ENCODE data around the gene CASP2. TPM values are rescaled to one million over a fixed set of nuclear protein-coding genes. Genes with fewer than 3 reads are reported as not detected.

Gene CASP2
- total and polyA plus RNA-seq, 2 experiments from 2014 or later, result 9.2 to 13.1 TPM

- no peaks in the 10 kb centered on the region for H3K27me3 ChIP-seq (replicated peaks; ENCODE audit: insufficient read depth)
- no peak overlapping the region for H2AFZ ChIP-seq
- H3K27ac ChIP-seq, result no peak overlapping the region
- no peak overlapping the region for H3K9ac ChIP-seq
- no peaks in the 10 kb centered on the region for H3K79me2 ChIP-seq (ENCODE audit: insufficient read depth)
- no peaks in the 10 kb centered on the region for H3K4me1 ChIP-seq (ENCODE audit: insufficient read depth)
- H3K4me3 ChIP-seq, result no peak overlapping the region
- no peaks in the 10 kb centered on the region for H3F3A ChIP-seq (ENCODE audit: insufficient read depth)
- 75 to 81% methylated on average over 23 of the region's 23 CpGs for whole genome bisulfite sequencing, 2 experiments (ENCODE audit: low coverage in 1 of 2, low lambda C conversion rate in 2 of 2, missing lambda C conversion rate in 2 of 2)
- no peak for DNase-seq
- no peaks in the 10 kb centered on the region for H3K9me2 ChIP-seq (ENCODE audit: insufficient read depth)
- H3K36me3 ChIP-seq (ENCODE audit: low read depth), result no peaks in the 10 kb centered on the region
- H3K9me3 ChIP-seq (ENCODE audit: low read depth), result no peaks in the 10 kb centered on the region
- in situ Hi-C loops (cut with MboI), result no loop called here
- H4K20me1 ChIP-seq (ENCODE audit: insufficient read depth), result no peaks in the 10 kb centered on the region
- TF ChIP-seq EZH2 (IDR thresholded peaks at IDR 0.05; ENCODE audit: insufficient read depth, poor library complexity, severe bottlenecking), result no peak
- no peak for TF ChIP-seq EZH2phosphoT487 (IDR thresholded peaks at IDR 0.05; ENCODE audit: insufficient read depth, low read depth)
- H3K4me2 ChIP-seq (ENCODE audit: unreplicated experiment), result no peak overlapping the region
Measured at GRCh38 chr7:143322760-143323633, 34.8 kb downstream of the CASP2 start.

- no peak overlapping the region for H2AFZ ChIP-seq
- no peaks in the 10 kb centered on the region for H3K36me3 ChIP-seq (ENCODE audit: low read depth)
- no peaks in the 10 kb centered on the region for H3K79me2 ChIP-seq (ENCODE audit: insufficient read depth)
- H3K4me2 ChIP-seq (ENCODE audit: unreplicated experiment), result no peak overlapping the region
- no peak for DNase-seq
- no peaks in the 10 kb centered on the region for H4K20me1 ChIP-seq (ENCODE audit: insufficient read depth)
- no peak overlapping the region for H3K4me3 ChIP-seq
- in situ Hi-C loops (cut with MboI), result no loop called here
- 66 to 78% methylated on average over 9 to 12 of the region's 12 CpGs for WGBS, 2 experiments (ENCODE audit: low coverage in 1 of 2, low lambda C conversion rate in 2 of 2, missing lambda C conversion rate in 2 of 2)
- no peak for TF ChIP-seq EZH2 (IDR thresholded peaks at IDR 0.05; ENCODE audit: insufficient read depth, poor library complexity, severe bottlenecking)
- TF ChIP-seq EZH2phosphoT487 (IDR thresholded peaks at IDR 0.05; ENCODE audit: insufficient read depth, low read depth), result no peak
- H3K9me2 ChIP-seq (ENCODE audit: insufficient read depth), result no peaks in the 10 kb centered on the region
- no peaks in the 10 kb centered on the region for H3F3A ChIP-seq (ENCODE audit: insufficient read depth)
- H3K9ac ChIP-seq, result no peak overlapping the region
- H3K27me3 ChIP-seq (replicated peaks; ENCODE audit: insufficient read depth), result no peaks in the 10 kb centered on the region
- no peaks in the 10 kb centered on the region for H3K9me3 ChIP-seq (ENCODE audit: low read depth)
- no peak overlapping the region for H3K27ac ChIP-seq
- no peaks in the 10 kb centered on the region for H3K4me1 ChIP-seq (ENCODE audit: insufficient read depth)
Measured at GRCh38 chr7:143323653-143324052, 35.5 kb downstream of the CASP2 start.

GRCh38 chr7:143325240-143325639 is 37.1 kb downstream of the CASP2 start:
- in situ Hi-C loops (cut with MboI), result no loop called here
- TF ChIP-seq EZH2phosphoT487 (IDR thresholded peaks at IDR 0.05; ENCODE audit: insufficient read depth, low read depth) (no peak), EZH2 (IDR thresholded peaks at IDR 0.05; ENCODE audit: insufficient read depth, poor library complexity, severe bottlenecking) (no peak)
- Histone ChIP-seq H3F3A (ENCODE audit: insufficient read depth) (no peaks in the 10 kb centered on the region), H4K20me1 (ENCODE audit: insufficient read depth) (no peaks in the 10 kb centered on the region), H3K9ac (no peak overlapping the region), H3K79me2 (ENCODE audit: insufficient read depth) (no peaks in the 10 kb centered on the region), H3K27me3 (replicated peaks; ENCODE audit: insufficient read depth) (no peaks in the 10 kb centered on the region), H3K4me3 (no peak overlapping the region), H3K9me2 (ENCODE audit: insufficient read depth) (no peaks in the 10 kb centered on the region), H3K36me3 (ENCODE audit: low read depth) (no peaks in the 10 kb centered on the region), H3K9me3 (ENCODE audit: low read depth) (no peaks in the 10 kb centered on the region), H3K4me2 (ENCODE audit: unreplicated experiment) (no peak overlapping the region), H2AFZ (no peak overlapping the region), H3K27ac (no peak overlapping the region), H3K4me1 (ENCODE audit: insufficient read depth) (no peaks in the 10 kb centered on the region)
- DNase-seq, result no peak
- WGBS, 2 experiments (ENCODE audit: low coverage in 1 of 2, low lambda C conversion rate in 2 of 2, missing lambda C conversion rate in 2 of 2), result 55 to 58% methylated on average over 2 of the region's 2 CpGs

- H3K36me3 ChIP-seq (ENCODE audit: low read depth), result no peaks in the 10 kb centered on the region
- no peaks in the 10 kb centered on the region for H3K9me3 ChIP-seq (ENCODE audit: low read depth)
- 91 to 98% methylated on average over 5 of the region's 5 CpGs for WGBS, 2 experiments (ENCODE audit: low coverage in 1 of 2, low lambda C conversion rate in 2 of 2, missing lambda C conversion rate in 2 of 2)
- H3K9me2 ChIP-seq (ENCODE audit: insufficient read depth), result no peaks in the 10 kb centered on the region
- in situ Hi-C loops (cut with MboI), result no loop called here
- H3K4me2 ChIP-seq (ENCODE audit: unreplicated experiment), result no peak overlapping the region
- no peaks in the 10 kb centered on the region for H4K20me1 ChIP-seq (ENCODE audit: insufficient read depth)
- no peaks in the 10 kb centered on the region for H3K79me2 ChIP-seq (ENCODE audit: insufficient read depth)
- TF ChIP-seq EZH2phosphoT487 (IDR thresholded peaks at IDR 0.05; ENCODE audit: insufficient read depth, low read depth) (no peak), EZH2 (IDR thresholded peaks at IDR 0.05; ENCODE audit: insufficient read depth, poor library complexity, severe bottlenecking) (no peak)
- H3K9ac ChIP-seq, result no peak overlapping the region
- DNase-seq, result no peak
- H3K27ac ChIP-seq, result no peak overlapping the region
- H3K4me1 ChIP-seq (ENCODE audit: insufficient read depth), result peaks cover 8% of the 10 kb centered on the region
- H3K27me3 ChIP-seq (replicated peaks; ENCODE audit: insufficient read depth), result no peaks in the 10 kb centered on the region
- no peak overlapping the region for H3K4me3 ChIP-seq
- H2AFZ ChIP-seq, result no peak overlapping the region
- H3F3A ChIP-seq (ENCODE audit: insufficient read depth), result peaks cover 8% of the 10 kb centered on the region
Measured at GRCh38 chr7:143327903-143328302, 39.8 kb downstream of the CASP2 start.

Measured in GM23248 (cell line).